Measurements from ENCODE around the gene PHPT1. TPM values are rescaled to one million over a fixed set of nuclear protein-coding genes. Genes with fewer than 3 reads are reported as not detected.

PHPT1 gene
- total and polyA plus RNA-seq, 2 of the 13 experiments (the other 11 are each of a cell fraction or from before 2014, with no cell fraction given), result 189 to 192 TPM

DNA sequence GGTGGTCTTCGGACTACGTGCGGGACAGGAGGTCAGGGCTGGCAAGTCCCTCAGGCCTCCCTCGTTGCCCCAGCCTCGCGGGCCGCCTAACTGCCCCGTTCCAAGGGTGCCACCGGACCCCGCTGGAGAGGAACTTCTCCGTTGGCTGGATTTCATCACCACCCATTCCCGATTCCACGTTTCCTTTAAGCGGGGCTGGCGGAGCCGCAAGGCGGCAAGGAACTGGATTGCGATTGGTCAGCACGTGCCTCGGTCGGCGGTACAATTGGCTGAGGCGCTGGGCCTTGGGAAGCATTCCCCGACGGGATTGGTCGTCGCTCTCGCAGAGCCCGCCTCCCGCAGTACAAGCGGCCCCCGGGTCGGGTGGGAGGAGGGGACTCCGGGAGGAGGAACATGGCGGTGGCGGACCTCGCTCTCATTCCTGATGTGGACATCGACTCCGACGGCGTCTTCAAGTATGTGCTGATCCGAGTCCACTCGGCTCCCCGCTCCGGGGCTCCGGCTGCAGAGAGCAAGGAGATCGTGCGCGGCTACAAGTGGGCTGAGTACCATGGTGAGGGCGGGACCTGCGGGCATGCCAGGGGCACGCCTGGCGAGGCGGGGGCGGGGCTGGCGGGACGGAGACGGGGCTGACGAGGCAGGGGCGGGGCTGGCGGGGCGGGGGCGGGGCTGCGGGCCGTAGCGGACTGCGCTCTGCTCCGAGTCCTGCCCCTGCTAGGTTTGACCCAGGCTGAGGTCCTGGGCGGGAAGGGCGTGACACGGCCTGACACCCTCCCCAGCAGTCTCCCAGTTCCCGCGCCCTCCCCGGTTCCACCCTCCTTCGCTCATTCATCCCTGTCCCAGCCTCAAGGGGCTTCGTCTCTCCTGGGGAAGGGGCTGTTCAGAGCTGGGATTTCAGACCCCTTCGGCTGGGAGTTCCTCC lies at the start of gene PHPT1 (continued):
- TF ChIP-seq TSC22D2 (CRISPR knock-in tag; IDR thresholded peaks at IDR 0.05; ENCODE audit: borderline replicate concordance), result peak; percentile 47; the same call in 1 of the 2 replicates
- no peak for TF ChIP-seq ZNF33A (CRISPR knock-in tag; IDR thresholded peaks at IDR 0.05; ENCODE audit: borderline replicate concordance)
- no peak for TF ChIP-seq SIX1 (CRISPR knock-in tag; IDR thresholded peaks at IDR 0.05; ENCODE audit: borderline replicate concordance)
- 0 out of 2 replicates have a peak, but pooled peaks have one; percentile 62 for TF ChIP-seq GZF1 (CRISPR knock-in tag; IDR thresholded peaks at IDR 0.05)
- TF ChIP-seq MAZ (IDR thresholded peaks at IDR 0.05; ENCODE audit: borderline replicate concordance, low read depth, low read length), result peak; percentile 95
- peak; percentile 85; the same call in 1 of the 2 replicates for TF ChIP-seq MAZ (CRISPR knock-in tag; IDR thresholded peaks at IDR 0.05; ENCODE audit: low read depth)
- 0 out of 2 replicates have a peak, but pooled peaks have one; percentile 46 for TF ChIP-seq MTERF4 (CRISPR knock-in tag; IDR thresholded peaks at IDR 0.05)
- TF ChIP-seq ZNF264 (CRISPR knock-in tag; IDR thresholded peaks at IDR 0.05), result 0 out of 2 replicates have a peak, but pooled peaks have one; percentile 9
- TF ChIP-seq FOXK1 (CRISPR knock-in tag; IDR thresholded peaks at IDR 0.05; ENCODE audit: borderline replicate concordance, low read depth), result peak; percentile 82
- TF ChIP-seq, protein P1, sequence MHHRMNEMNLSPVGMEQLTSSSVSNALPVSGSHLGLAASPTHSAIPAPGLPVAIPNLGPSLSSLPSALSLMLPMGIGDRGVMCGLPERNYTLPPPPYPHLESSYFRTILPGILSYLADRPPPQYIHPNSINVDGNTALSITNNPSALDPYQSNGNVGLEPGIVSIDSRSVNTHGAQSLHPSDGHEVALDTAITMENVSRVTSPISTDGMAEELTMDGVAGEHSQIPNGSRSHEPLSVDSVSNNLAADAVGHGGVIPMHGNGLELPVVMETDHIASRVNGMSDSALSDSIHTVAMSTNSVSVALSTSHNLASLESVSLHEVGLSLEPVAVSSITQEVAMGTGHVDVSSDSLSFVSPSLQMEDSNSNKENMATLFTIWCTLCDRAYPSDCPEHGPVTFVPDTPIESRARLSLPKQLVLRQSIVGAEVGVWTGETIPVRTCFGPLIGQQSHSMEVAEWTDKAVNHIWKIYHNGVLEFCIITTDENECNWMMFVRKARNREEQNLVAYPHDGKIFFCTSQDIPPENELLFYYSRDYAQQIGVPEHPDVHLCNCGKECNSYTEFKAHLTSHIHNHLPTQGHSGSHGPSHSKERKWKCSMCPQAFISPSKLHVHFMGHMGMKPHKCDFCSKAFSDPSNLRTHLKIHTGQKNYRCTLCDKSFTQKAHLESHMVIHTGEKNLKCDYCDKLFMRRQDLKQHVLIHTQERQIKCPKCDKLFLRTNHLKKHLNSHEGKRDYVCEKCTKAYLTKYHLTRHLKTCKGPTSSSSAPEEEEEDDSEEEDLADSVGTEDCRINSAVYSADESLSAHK (CRISPR knock-in tag; IDR thresholded peaks at IDR 0.05; ENCODE audit: borderline replicate concordance), result no peak
- TF ChIP-seq ATRX (CRISPR knock-in tag; IDR thresholded peaks at IDR 0.05; ENCODE audit: borderline replicate concordance), result no peak
- TF ChIP-seq HNRNPK (IDR thresholded peaks at IDR 0.05; ENCODE audit: low read depth, low read length, poor library complexity, severe bottlenecking), result peak; percentile 47
- TF ChIP-seq ZNF484 (CRISPR knock-in tag; IDR thresholded peaks at IDR 0.05; ENCODE audit: borderline replicate concordance, low read depth), result no peak
- peak; percentile 83 for TF ChIP-seq ZNF589 (CRISPR knock-in tag; conservative IDR thresholded peaks at IDR 0.05)
- peak; percentile 37; the same call in 1 of the 2 replicates for TF ChIP-seq ETV6 (CRISPR knock-in tag; conservative IDR thresholded peaks at IDR 0.05)
- no peak for TF ChIP-seq ZNF430 (CRISPR knock-in tag; IDR thresholded peaks at IDR 0.05)
- peak; percentile 70; the same call in 1 of the 2 replicates for TF ChIP-seq ZFP90 (CRISPR knock-in tag; IDR thresholded peaks at IDR 0.05; ENCODE audit: borderline replicate concordance)
- TF ChIP-seq KMT2B (CRISPR knock-in tag; IDR thresholded peaks at IDR 0.05), result 0 out of 2 replicates have a peak, but pooled peaks have one; percentile 43
- TF ChIP-seq THYN1 (CRISPR knock-in tag; IDR thresholded peaks at IDR 0.05; ENCODE audit: borderline replicate concordance, low read depth), result no peak
- TF ChIP-seq STAG1 (CRISPR knock-in tag; IDR thresholded peaks at IDR 0.05), result no peak
- no peak for TF ChIP-seq ZNF562 (CRISPR knock-in tag; IDR thresholded peaks at IDR 0.05; ENCODE audit: borderline replicate concordance)
- TF ChIP-seq HOXA3 (CRISPR knock-in tag; IDR thresholded peaks at IDR 0.05), result peak; percentile 77
- no peak for TF ChIP-seq NFE2 (CRISPR knock-in tag; IDR thresholded peaks at IDR 0.05)
- TF ChIP-seq ZNF432 (CRISPR knock-in tag; IDR thresholded peaks at IDR 0.05; ENCODE audit: borderline replicate concordance), result no peak
- peak; percentile 42; the same call in 1 of the 2 replicates for TF ChIP-seq HCFC1 (IDR thresholded peaks at IDR 0.05; ENCODE audit: low read depth, low read length)
- TF ChIP-seq ZNF652 (CRISPR knock-in tag; IDR thresholded peaks at IDR 0.05; ENCODE audit: borderline replicate concordance, low read depth), result no peak
- no peak for TF ChIP-seq ZNF644 (CRISPR knock-in tag; IDR thresholded peaks at IDR 0.05; ENCODE audit: low read depth)

All from HepG2 (cell line).